Breast epithelium (tissue), 4 donors: ENCODE results near the gene EVA1B. TPM values are rescaled to one million over a fixed set of nuclear protein-coding genes. Genes with fewer than 3 reads are reported as not detected.

Experiments
- DNase-seq, 2 donors: peaks; one replicate each; pipeline ENCODE4 v3.0.0-alpha.2; 2019; ENCODE audit warnings: low spot score in 2 of 2
- H3K27ac ChIP-seq, 2 donors: fragments of 200-600 bp; sonication (generic) in 1 of 2; one replicate each; pipeline ENCODE4 v1.5.1; 2016 to 2019; ENCODE audit warnings: mild to moderate bottlenecking in 1 of 2
- H3K27me3 ChIP-seq, 2 donors: fragments of 200-600 bp; sonication (generic) in 1 of 2; one replicate each; pipeline versions ENCODE4 v1.5.1 to v1.6.0; 2017 to 2019; ENCODE audit warnings: control low read depth in 1 of 2, mild to moderate bottlenecking in 1 of 2
- H3K36me3 ChIP-seq: fragments of 200-600 bp; one replicate; pipeline ENCODE4 v1.5.1; 2019
- H3K4me1 ChIP-seq, 2 donors: fragments of 200-600 bp; sonication (generic); one replicate each; pipeline ENCODE4 v1.5.1; 2016 to 2019; ENCODE audit warnings: control low read depth in 1 of 2
- H3K4me3 ChIP-seq, 3 donors: fragments of 200-600 bp; sonication (generic); 1 replicate in 2 of 3; 2 replicates in 1 of 3; pipeline ENCODE4 v1.5.1; 2016 to 2019; ENCODE audit warnings: mild to moderate bottlenecking in 3 of 3, moderate library complexity in 2 of 3
- H3K9me3 ChIP-seq, 2 donors: fragments of 200-600 bp; sonication (generic) in 1 of 2; one replicate each; pipeline ENCODE4 v1.5.1; 2016 to 2019; ENCODE audit warnings: control low read depth in 1 of 2
- POLR2A ChIP-seq: fragments of 450-650 bp; IDR thresholded peaks from one replicate; pipeline ENCODE4 v1.6.1; 2016; ENCODE audit warnings: antibody characterized with exemption, mild to moderate bottlenecking, moderate library complexity
- POLR2AphosphoS5 ChIP-seq, 3 donors: sonication (generic); formaldehyde crosslinking; IDR thresholded peaks; one replicate each; pipeline ENCODE4 v1.6.1; 2017; ENCODE audit warnings: antibody characterized with exemption in 3 of 3
- intact Hi-C: fragments of 100-400 bp; cut with DNase I; formaldehyde crosslinking; loops from one replicate; pipeline ENCODE4 v1.15.1; 2023; ENCODE audit warnings: low total_unique reads
- total RNA-seq, 3 donors: library from RNA; depleted of rRNA; stranded (reverse); fragments of >200 nt; gene quantifications; one replicate each; pipeline ENCODE4 v1.1.0, GENCODE V29; 2016
- TF ChIP-seq, protein P1 (sequence below), 3 donors: fragments of 450-650 bp; IDR thresholded peaks; one replicate each; pipeline ENCODE4 v1.5.1; 2016 to 2017; ENCODE audit warnings: antibody characterized with exemption in 3 of 3, mild to moderate bottlenecking in 3 of 3, moderate library complexity in 3 of 3

The EVA1B gene
- total RNA-seq, 3 donors from 2014 or later, result 62.1 to 129 (median 118) TPM

DNA sequence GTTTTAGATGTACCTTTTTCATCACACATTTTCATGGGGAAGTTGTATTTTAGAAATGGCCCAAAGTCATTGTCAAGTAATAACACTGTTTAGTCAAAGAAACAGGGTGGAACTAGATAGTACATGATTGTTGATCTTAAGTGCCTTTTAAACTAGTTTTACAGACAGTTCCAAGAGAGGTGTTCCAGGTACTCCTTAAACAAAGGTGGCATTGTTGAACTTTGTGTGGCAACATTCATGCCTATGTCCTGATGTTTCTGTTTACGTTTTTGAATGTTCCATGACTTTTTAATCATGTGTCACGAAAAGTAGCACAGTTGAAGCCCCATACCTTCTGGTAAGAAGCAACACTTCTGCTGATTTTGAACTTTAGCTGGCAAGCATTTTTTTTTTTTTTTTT is 26.4 kb downstream of the EVA1B start:
- intact Hi-C loops, result no loop called here

DNA sequence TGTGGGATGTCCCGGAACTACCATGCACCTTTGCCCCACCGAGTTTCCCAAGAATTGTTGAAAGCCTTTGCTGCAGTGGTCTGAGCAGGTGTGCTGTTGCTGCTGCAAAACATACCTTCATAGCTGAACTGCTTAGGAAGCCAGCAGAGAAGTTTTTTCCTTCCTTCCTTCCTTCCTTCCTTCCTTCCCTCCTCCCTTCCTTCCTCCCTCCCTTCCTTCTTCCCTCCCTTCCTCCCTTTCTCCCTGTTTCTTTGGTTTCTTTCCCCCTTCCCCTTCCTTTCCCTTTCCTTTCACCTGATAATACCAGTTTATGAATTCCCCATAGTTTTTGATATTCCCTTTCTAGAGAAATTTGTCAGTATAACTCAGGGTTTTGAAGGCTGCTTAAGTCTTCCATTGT is 28.1 kb downstream of the EVA1B start:
- DNase-seq, result no peak
- intact Hi-C loops, result no loop called here
- no peak overlapping the region for H3K4me3 ChIP-seq
- TF ChIP-seq, protein P1, sequence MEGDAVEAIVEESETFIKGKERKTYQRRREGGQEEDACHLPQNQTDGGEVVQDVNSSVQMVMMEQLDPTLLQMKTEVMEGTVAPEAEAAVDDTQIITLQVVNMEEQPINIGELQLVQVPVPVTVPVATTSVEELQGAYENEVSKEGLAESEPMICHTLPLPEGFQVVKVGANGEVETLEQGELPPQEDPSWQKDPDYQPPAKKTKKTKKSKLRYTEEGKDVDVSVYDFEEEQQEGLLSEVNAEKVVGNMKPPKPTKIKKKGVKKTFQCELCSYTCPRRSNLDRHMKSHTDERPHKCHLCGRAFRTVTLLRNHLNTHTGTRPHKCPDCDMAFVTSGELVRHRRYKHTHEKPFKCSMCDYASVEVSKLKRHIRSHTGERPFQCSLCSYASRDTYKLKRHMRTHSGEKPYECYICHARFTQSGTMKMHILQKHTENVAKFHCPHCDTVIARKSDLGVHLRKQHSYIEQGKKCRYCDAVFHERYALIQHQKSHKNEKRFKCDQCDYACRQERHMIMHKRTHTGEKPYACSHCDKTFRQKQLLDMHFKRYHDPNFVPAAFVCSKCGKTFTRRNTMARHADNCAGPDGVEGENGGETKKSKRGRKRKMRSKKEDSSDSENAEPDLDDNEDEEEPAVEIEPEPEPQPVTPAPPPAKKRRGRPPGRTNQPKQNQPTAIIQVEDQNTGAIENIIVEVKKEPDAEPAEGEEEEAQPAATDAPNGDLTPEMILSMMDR (IDR thresholded peaks at IDR 0.05), result no peak
- no peak for TF ChIP-seq POLR2AphosphoS5 (IDR thresholded peaks at IDR 0.05)
- TF ChIP-seq POLR2A, result no peak
- H3K27me3 ChIP-seq, result no peaks in the 10 kb centered on the region
- no peaks in the 10 kb centered on the region for H3K4me1 ChIP-seq
- H3K9me3 ChIP-seq, result no peaks in the 10 kb centered on the region
- H3K36me3 ChIP-seq, result peaks cover 13% of the 10 kb centered on the region
- peak overlapping the region; percentile 30 to 88 for H3K27ac ChIP-seq

More for the DNA sequence above, 26.4 kb downstream of the EVA1B start:
- Histone ChIP-seq H3K4me3 (no peak overlapping the region), H3K27ac (peak overlapping the region; percentile 79 to 88), H3K9me3 (no peaks in the 10 kb centered on the region), H3K27me3 (no peaks in the 10 kb centered on the region), H3K36me3 (peaks cover 4% of the 10 kb centered on the region), H3K4me1 (no peaks in the 10 kb centered on the region)
- no peak for TF ChIP-seq POLR2A
- TF ChIP-seq, protein P1 (IDR thresholded peaks at IDR 0.05), result no peak
- TF ChIP-seq POLR2AphosphoS5 (IDR thresholded peaks at IDR 0.05), result no peak
- DNase-seq, result peak in 1 of 2 donors; percentile 28

DNA sequence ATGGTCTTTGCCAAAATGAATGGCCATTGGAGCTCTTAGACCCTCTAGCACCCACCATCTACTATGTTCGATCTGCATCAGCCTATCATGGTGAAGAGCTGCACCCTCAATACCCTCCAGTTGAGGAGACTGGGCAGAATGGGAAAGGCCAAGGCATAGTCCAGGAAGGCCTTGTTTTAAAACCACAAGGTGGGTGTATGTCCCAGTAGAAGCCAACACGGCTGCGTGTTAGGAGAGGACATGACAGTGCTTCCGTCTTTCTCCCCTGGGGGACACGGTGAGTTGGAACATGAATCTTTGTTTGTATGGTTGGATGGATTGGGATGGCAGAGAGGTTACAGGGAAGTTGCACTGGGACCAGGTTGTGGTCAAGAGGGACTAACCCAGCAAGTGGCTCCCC is 35.9 kb downstream of the EVA1B start:
- no peak for TF ChIP-seq POLR2A
- TF ChIP-seq, protein P1 (IDR thresholded peaks at IDR 0.05), result no peak
- TF ChIP-seq POLR2AphosphoS5 (IDR thresholded peaks at IDR 0.05), result no peak
- peaks cover 0 to 4% of the 10 kb centered on the region in 2 donors for H3K4me1 ChIP-seq
- intact Hi-C loops, result loop anchor here (5.0 kb wide), 1 partner anchor 190 kb away; no protein-coding TSS in a partner anchor
- H3K27ac ChIP-seq, result no peak overlapping the region
- no peak for DNase-seq
- no peak overlapping the region for H3K4me3 ChIP-seq
- H3K9me3 ChIP-seq, result no peaks in the 10 kb centered on the region
- H3K27me3 ChIP-seq, result no peaks in the 10 kb centered on the region
- peaks cover 20% of the 10 kb centered on the region for H3K36me3 ChIP-seq

DNA sequence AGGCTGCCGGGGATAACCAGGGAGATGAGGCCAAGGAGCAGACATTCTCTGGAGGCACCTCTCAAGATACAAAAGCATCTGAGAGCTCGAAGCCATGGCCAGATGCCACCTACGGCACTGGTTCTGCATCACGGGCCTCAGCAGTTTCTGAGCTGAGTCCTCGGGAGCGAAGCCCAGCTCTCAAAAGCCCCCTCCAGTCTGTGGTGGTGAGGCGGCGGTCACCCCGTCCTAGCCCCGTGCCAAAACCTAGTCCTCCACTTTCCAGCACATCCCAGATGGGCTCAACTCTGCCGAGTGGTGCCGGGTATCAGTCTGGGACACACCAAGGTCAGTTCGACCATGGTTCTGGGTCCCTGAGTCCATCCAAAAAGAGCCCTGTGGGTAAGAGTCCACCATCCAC is 36.6 kb downstream of the EVA1B start:
- Histone ChIP-seq H3K9me3 (no peaks in the 10 kb centered on the region), H3K4me1 (peaks cover 0 to 4% of the 10 kb centered on the region in 2 donors), H3K27me3 (no peaks in the 10 kb centered on the region), H3K4me3 (no peak overlapping the region), H3K27ac (no peak overlapping the region), H3K36me3 (peaks cover 20% of the 10 kb centered on the region)
- TF ChIP-seq, protein P1 (IDR thresholded peaks at IDR 0.05), result no peak
- TF ChIP-seq POLR2AphosphoS5 (IDR thresholded peaks at IDR 0.05) (no peak), POLR2A (no peak)
- intact Hi-C loops, result loop anchor here (5.0 kb wide), 1 partner anchor 190 kb away; no protein-coding TSS in a partner anchor
- no peak for DNase-seq

DNA sequence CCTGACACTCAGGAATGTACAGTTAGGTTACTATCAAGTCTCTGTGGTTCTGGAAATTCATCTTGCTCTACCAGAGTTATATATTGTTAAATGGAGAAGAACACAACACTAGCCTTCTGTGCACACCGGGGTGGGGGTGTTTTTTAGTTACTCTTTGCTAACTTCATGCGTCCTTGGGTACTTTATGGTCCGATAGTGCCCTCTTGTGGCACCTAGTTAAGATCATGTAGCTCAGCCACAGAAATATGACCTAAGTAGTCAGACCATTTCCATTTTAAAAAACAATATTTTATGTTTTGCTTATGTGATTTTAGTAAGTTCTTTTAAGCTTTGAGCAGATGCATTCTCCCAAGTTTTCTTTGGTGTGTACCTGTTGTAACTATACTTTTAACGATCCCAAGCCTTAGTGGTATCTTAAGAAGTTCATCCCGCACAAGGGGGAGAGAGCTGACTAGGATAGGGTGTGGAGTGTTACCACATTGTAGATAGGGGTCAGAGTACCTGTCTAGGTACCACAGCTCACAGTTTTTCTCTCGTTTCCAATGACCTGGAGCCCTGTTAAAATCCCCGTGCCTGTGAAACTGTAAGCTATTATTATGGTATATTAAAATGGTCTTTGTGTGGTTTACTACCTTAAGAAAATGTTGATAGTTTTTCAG is 37.9 kb downstream of the EVA1B start:
- peaks cover 0 to 4% of the 10 kb centered on the region in 2 donors for H3K4me1 ChIP-seq
- peak in 1 of 2 donors; percentile 75 for DNase-seq
- no peak for TF ChIP-seq POLR2A
- TF ChIP-seq, protein P1 (IDR thresholded peaks at IDR 0.05), result peak; percentile 38 to 73 (median 71)
- peak in 1 of 3 donors; percentile 35 for TF ChIP-seq POLR2AphosphoS5 (IDR thresholded peaks at IDR 0.05)
- peak overlapping the region; percentile 26 to 52 for H3K27ac ChIP-seq
- no peaks in the 10 kb centered on the region for H3K27me3 ChIP-seq
- H3K36me3 ChIP-seq, result peaks cover 12% of the 10 kb centered on the region
- intact Hi-C loops, result loop anchor here (5.0 kb wide), 1 partner anchor 188 kb away; no protein-coding TSS in a partner anchor
- H3K9me3 ChIP-seq, result no peaks in the 10 kb centered on the region
- H3K4me3 ChIP-seq, result no peak overlapping the region
